Spleen (tissue), 7 donors: ENCODE measurements around the gene GPR61.

Source experiments
- POLR2A ChIP-seq, 3 donors: fragments of 450-650 bp; IDR thresholded peaks; one replicate each; pipeline ENCODE4 v1.5.1; 2017; ENCODE audit warnings: antibody characterized with exemption in 3 of 3, mild to moderate bottlenecking in 1 of 3
- POLR2AphosphoS5 ChIP-seq, 3 donors: sonication (generic); formaldehyde crosslinking; IDR thresholded peaks; one replicate each; pipeline ENCODE4 v1.5.1; 2017; ENCODE audit warnings: antibody characterized with exemption in 3 of 3
- TF ChIP-seq, protein P1 (sequence below), 11 experiments: fragments of 200-600 bp in 7 of 11; fragments of 450-650 bp in 4 of 11; sonication (generic) in 4 of 11; IDR thresholded peaks in 8 of 11; conservative IDR thresholded peaks in 3 of 11; 1 replicate in 7 of 11; 2 replicates in 4 of 11; pipeline versions ENCODE4 v1.4.0 to v1.8.0; 2016 to 2021; ENCODE audit warnings: antibody characterized with exemption in 11 of 11, inconsistent platforms in 4 of 11, mild to moderate bottlenecking in 1 of 11
- donor health status: DM: no; HTN: no; CAD: no; lungs with moderate emphysema.
- donor health status: DM: no; HTN: no; CAD: no.
- donor health status: DM: no; HTN: no; CAD: no.

DNA sequence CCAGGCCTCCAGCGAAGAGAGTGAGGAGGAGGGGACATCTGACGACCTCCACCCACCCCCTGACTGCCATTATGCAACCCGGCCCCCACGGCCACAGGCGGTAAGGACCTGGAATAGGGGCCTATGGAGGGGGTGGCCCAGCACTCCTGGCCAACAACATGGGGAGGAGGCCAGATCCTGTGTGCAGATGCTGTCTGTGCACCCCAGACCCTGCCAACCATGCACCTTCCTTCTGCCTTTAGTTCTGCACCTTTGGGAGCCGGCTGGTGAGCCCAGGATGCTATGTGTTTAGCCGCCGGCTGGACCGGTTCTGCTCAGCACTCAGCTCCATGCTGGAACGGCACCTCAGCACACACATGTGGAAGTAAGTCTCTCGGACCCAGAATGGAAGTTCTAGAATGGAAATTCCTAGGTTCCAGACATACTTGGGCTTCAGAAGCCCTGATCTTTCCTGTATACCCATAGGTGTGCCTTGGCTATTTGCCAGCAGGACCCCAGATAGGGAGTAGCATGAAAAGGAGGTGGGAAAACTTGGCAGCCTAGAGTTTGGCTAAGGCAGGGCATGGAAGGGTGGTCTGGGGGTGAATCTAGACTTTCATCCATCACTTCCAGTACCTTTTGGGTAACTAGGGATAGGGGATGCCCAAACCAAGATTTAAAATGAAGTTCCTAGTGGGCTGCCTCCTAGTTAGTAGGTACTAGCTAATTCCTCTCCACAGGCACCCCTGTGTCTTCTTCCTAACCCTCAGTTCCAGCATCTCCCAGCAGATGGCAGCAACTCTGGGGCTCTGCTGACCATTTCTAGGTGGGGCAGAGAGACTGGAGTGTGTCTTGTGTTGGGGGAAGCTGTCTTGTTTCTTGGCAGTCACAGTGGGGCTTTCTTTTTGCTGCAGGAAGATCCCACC is 49.4 kb upstream of the GPR61 start:
- no peak for TF ChIP-seq POLR2A (IDR thresholded peaks at IDR 0.05)
- TF ChIP-seq, protein P1, sequence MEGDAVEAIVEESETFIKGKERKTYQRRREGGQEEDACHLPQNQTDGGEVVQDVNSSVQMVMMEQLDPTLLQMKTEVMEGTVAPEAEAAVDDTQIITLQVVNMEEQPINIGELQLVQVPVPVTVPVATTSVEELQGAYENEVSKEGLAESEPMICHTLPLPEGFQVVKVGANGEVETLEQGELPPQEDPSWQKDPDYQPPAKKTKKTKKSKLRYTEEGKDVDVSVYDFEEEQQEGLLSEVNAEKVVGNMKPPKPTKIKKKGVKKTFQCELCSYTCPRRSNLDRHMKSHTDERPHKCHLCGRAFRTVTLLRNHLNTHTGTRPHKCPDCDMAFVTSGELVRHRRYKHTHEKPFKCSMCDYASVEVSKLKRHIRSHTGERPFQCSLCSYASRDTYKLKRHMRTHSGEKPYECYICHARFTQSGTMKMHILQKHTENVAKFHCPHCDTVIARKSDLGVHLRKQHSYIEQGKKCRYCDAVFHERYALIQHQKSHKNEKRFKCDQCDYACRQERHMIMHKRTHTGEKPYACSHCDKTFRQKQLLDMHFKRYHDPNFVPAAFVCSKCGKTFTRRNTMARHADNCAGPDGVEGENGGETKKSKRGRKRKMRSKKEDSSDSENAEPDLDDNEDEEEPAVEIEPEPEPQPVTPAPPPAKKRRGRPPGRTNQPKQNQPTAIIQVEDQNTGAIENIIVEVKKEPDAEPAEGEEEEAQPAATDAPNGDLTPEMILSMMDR (IDR thresholded peaks at IDR 0.05 in 8 of 11, conservative IDR thresholded peaks at IDR 0.05 in 3 of 11), result peak; percentile 64 to 92 (median 84)
- no peak for TF ChIP-seq POLR2AphosphoS5 (IDR thresholded peaks at IDR 0.05)
